A549 (cell line): ENCODE measurements around the gene APBA1. TPM values are rescaled to one million over a fixed set of nuclear protein-coding genes. Genes with fewer than 3 reads are reported as not detected.

Experiments used
- ATAC-seq, 2 experiments: fragments of 200-7000 bp in 1 of 2; fragments of >200 bp in 1 of 2; cut with Nextera tagmentation in 1 of 2; cut with Tn5 transposase in 1 of 2; 3 replicates each; pipeline versions ENCODE4 v1.8.0 to v1.9.1; 2018 to 2020; ENCODE audit warnings: mild to moderate bottlenecking in 1 of 2, moderate library complexity in 1 of 2
- CTCF ChIA-PET: fragments of 300-600 bp; sonication (Branson Sonifier 250); formaldehyde crosslinking; extraction: SDS; loops from one replicate; lab custom pipeline; 2021; ENCODE audit warnings: antibody characterized with exemption, inconsistent platforms; lab: Yijun Ruan, JAX
- POLR2A ChIA-PET: fragments of 350-600 bp; formaldehyde crosslinking; extraction: SDS; loops from one replicate; lab custom pipeline; 2021; ENCODE audit warnings: antibody characterized with exemption, inconsistent platforms; lab: Yijun Ruan, JAX
- DNase-seq, 2 experiments: peaks; one replicate each; pipeline versions ENCODE4 v3.0.0 to v3.0.0-alpha.2; 2011 to 2016; ENCODE audit warnings: low read depth in 1 of 2, low spot score in 1 of 2
- FAIRE-seq: peaks from 2 replicates; lab custom pipeline; 2011; peaks lifted over from hg19 to GRCh38; lab: Jason Lieb, UNC
- H3K27ac ChIP-seq, 2 experiments: fragments of >200 bp; sonication (Bioruptor Twin); formaldehyde crosslinking; 3 replicates each; pipeline ENCODE4 v1.5.1; 2016 to 2017
- H3K4me1 ChIP-seq: fragments of >200 bp; sonication (Bioruptor Twin); formaldehyde crosslinking; 3 replicates; pipeline ENCODE4 v1.6.1; 2016
- H3K4me2 ChIP-seq: fragments of >200 bp; sonication (Bioruptor Twin); formaldehyde crosslinking; 3 replicates; pipeline ENCODE4 v1.6.1; 2016
- H3K4me3 ChIP-seq: fragments of >200 bp; sonication (Bioruptor Twin); formaldehyde crosslinking; 3 replicates; pipeline ENCODE4 v1.5.1; 2016
- H3K9me3 ChIP-seq: fragments of >200 bp; sonication (Bioruptor Twin); formaldehyde crosslinking; 3 replicates; pipeline ENCODE4 v1.6.1; 2016
- BCL3 ChIP-seq: fragments of >200 bp; sonication (Bioruptor Twin); formaldehyde crosslinking; IDR thresholded peaks from 3 replicates; pipeline ENCODE4 v1.6.1; 2016
- BHLHE40 ChIP-seq: IDR thresholded peaks from 2 replicates; pipeline ENCODE4 v1.6.1; 2012; ENCODE audit warnings: low read depth, low read length, inconsistent platforms
- CBX2 ChIP-seq: fragments of 200-600 bp; sonication (generic); IDR thresholded peaks from 2 replicates; pipeline ENCODE4 v1.6.1; 2016; ENCODE audit warnings: low read depth, mild to moderate bottlenecking, borderline replicate concordance
- CBX8 ChIP-seq: fragments of 200-600 bp; sonication (generic); IDR thresholded peaks from 2 replicates; pipeline ENCODE4 v1.6.1; 2016
- CEBPB ChIP-seq, 2 experiments: fragments of >200 bp in 1 of 2; sonication (Bioruptor Twin) in 1 of 2; formaldehyde crosslinking in 1 of 2; IDR thresholded peaks; 2 replicates each; pipeline ENCODE4 v1.6.1; 2012 to 2016
- CHD2 ChIP-seq: fragments of 150-350 bp; IDR thresholded peaks from 2 replicates; pipeline ENCODE4 v1.6.1; 2014; ENCODE audit warnings: low read length; ENCODE audit not compliant: partially characterized antibody
- E2F6 ChIP-seq: IDR thresholded peaks from 2 replicates; pipeline ENCODE4 v1.6.1; 2012; ENCODE audit warnings: low read depth, borderline replicate concordance
- EHF ChIP-seq: fragments of 250-450 bp; sonication (Bioruptor Pico); IDR thresholded peaks from 2 replicates; pipeline ENCODE4 v1.5.0; 2020; ENCODE audit warnings: mild to moderate bottlenecking
- EHMT2 ChIP-seq: fragments of 200-600 bp; sonication (generic); IDR thresholded peaks from 2 replicates; pipeline ENCODE4 v1.6.1; 2016; ENCODE audit warnings: antibody characterized with exemption, low read depth, mild to moderate bottlenecking, moderate library complexity
- ELK1 ChIP-seq: fragments of 150-350 bp; IDR thresholded peaks from 2 replicates; pipeline ENCODE4 v1.6.1; 2014; ENCODE audit warnings: low read depth, mild to moderate bottlenecking, low read length
- ESRRA ChIP-seq: fragments of 150-350 bp; IDR thresholded peaks from 2 replicates; pipeline ENCODE4 v1.6.1; 2014; ENCODE audit warnings: mild to moderate bottlenecking, low read length, borderline replicate concordance
- FOSB ChIP-seq: fragments of 250-450 bp; sonication (Bioruptor Pico); IDR thresholded peaks from 2 replicates; pipeline ENCODE4 v1.5.0; 2020; ENCODE audit warnings: mild to moderate bottlenecking, moderate library complexity
- FOXS1 ChIP-seq: fragments of 250-450 bp; sonication (Bioruptor Pico); IDR thresholded peaks from 2 replicates; pipeline ENCODE4 v1.5.0; 2020; ENCODE audit warnings: mild to moderate bottlenecking, moderate library complexity
- HDAC2 ChIP-seq: fragments of 200-600 bp; sonication (generic); IDR thresholded peaks from 2 replicates; pipeline ENCODE4 v1.6.1; 2016
- HOXB13 ChIP-seq: fragments of 250-450 bp; sonication (Bioruptor Pico); IDR thresholded peaks from 2 replicates; pipeline ENCODE4 v1.5.0; 2020; ENCODE audit warnings: low read depth, mild to moderate bottlenecking, moderate library complexity
- JUNB ChIP-seq: fragments of >200 bp; sonication (Bioruptor Twin); formaldehyde crosslinking; IDR thresholded peaks from 2 replicates; pipeline ENCODE4 v1.6.1; 2016
- KDM1A ChIP-seq: fragments of 200-600 bp; sonication (generic); IDR thresholded peaks from 2 replicates; pipeline ENCODE4 v1.6.1; 2016; ENCODE audit warnings: low read depth, mild to moderate bottlenecking
- KDM5A ChIP-seq: fragments of 200-600 bp; sonication (generic); IDR thresholded peaks from 2 replicates; pipeline ENCODE4 v1.6.1; 2016; ENCODE audit warnings: antibody characterized with exemption, mild to moderate bottlenecking
- MAFK ChIP-seq: fragments of 450-650 bp; IDR thresholded peaks from 2 replicates; pipeline ENCODE4 v1.6.1; 2014; ENCODE audit not compliant: partially characterized antibody
- MAZ ChIP-seq: fragments of 150-350 bp; IDR thresholded peaks from 2 replicates; pipeline ENCODE4 v1.6.1; 2014; ENCODE audit warnings: antibody characterized with exemption, low read depth, low read length, borderline replicate concordance
- MYC ChIP-seq: IDR thresholded peaks from 2 replicates; pipeline ENCODE4 v1.6.1; 2012; ENCODE audit warnings: mild to moderate bottlenecking, inconsistent platforms, low read length, improper control_type of control experiment, borderline replicate concordance
- NFE2L2 ChIP-seq: fragments of 150-350 bp; conservative IDR thresholded peaks from 2 replicates; pipeline ENCODE4 v1.6.1; 2014; ENCODE audit warnings: low read length
- NPAS2 ChIP-seq: fragments of 250-450 bp; sonication (Bioruptor Pico); IDR thresholded peaks from 2 replicates; pipeline ENCODE4 v1.8.0; 2022; ENCODE audit warnings: mild to moderate bottlenecking, moderate library complexity, borderline replicate concordance
- NR3C1 ChIP-seq: fragments of >200 bp; sonication (Bioruptor Twin); formaldehyde crosslinking; IDR thresholded peaks from 3 replicates; pipeline ENCODE4 v1.6.1; 2017
- PHF8 ChIP-seq: fragments of 200-600 bp; sonication (generic); IDR thresholded peaks from 2 replicates; pipeline ENCODE4 v1.6.1; 2016; ENCODE audit warnings: low read depth, mild to moderate bottlenecking, antibody characterized with exemption, moderate library complexity, borderline replicate concordance
- POLR2AphosphoS2 ChIP-seq: conservative IDR thresholded peaks from 2 replicates; pipeline ENCODE4 v1.6.1; 2012; ENCODE audit warnings: low read length, improper control_type of control experiment, inconsistent platforms
- TFCP2L1 ChIP-seq: fragments of 250-450 bp; sonication (Bioruptor Pico); IDR thresholded peaks from 2 replicates; pipeline ENCODE4 v1.5.0; 2021; ENCODE audit warnings: mild to moderate bottlenecking
- TP53 ChIP-seq: fragments of 250-450 bp; sonication (Bioruptor Pico); IDR thresholded peaks from 2 replicates; pipeline ENCODE4 v1.5.0; 2021; ENCODE audit warnings: mild to moderate bottlenecking, moderate library complexity
- ZC3H11A ChIP-seq: fragments of 450-650 bp; IDR thresholded peaks from 2 replicates; pipeline ENCODE4 v1.6.1; 2014; ENCODE audit warnings: antibody characterized with exemption, mild to moderate bottlenecking
- ZNF302 ChIP-seq: fragments of 250-450 bp; sonication (Bioruptor Pico); IDR thresholded peaks from 2 replicates; pipeline ENCODE4 v1.9.0; 2021; ENCODE audit warnings: inconsistent platforms, mild to moderate bottlenecking, moderate library complexity
- ZSCAN20 ChIP-seq: fragments of 250-450 bp; sonication (Bioruptor Pico); IDR thresholded peaks from 2 replicates; pipeline ENCODE4 v1.8.0; 2022; ENCODE audit warnings: mild to moderate bottlenecking, moderate library complexity
- WGBS: methylation state at CpG from one replicate; pipeline ENCODE4 v1.1.6; 2017; ENCODE audit errors: missing lambda C conversion rate; 5-methylcytosine and 5-hydroxymethylcytosine counted together
- polyA plus RNA-seq, 4 experiments: library from polyadenylated mRNA; depleted of rRNA in 3 of 4; stranded (reverse); fragments of >200 nt; fragmentation: RNase III in 1 of 4; extraction: RNeasy Plus Mini Kit Qiagen cat#74134 plus additional on column Dnase treatment in 1 of 4; gene quantifications; 2 replicates in 3 of 4; 3 replicates in 1 of 4; pipeline ENCODE4 v1.2.3, GENCODE V29; 2011 to 2017

Gene APBA1
- polyA plus RNA-seq, 2 of the 4 experiments (the other 2 are of a cell fraction) = 0.22 to 1.6 TPM

GRCh38 chr9:69585571-69585970 is 86.6 kb downstream of the APBA1 start:
- no peak for FAIRE-seq
- ATAC-seq = no peak
- Histone ChIP-seq H3K4me3 (no peak overlapping the region), H3K27ac (no peak overlapping the region), H3K4me1 (no peaks in the 10 kb centered on the region), H3K4me2 (no peak overlapping the region), H3K9me3 (no peaks in the 10 kb centered on the region)
- TF ChIP-seq NR3C1 = no peak
- no peak for TF ChIP-seq MAFK
- no peak for TF ChIP-seq MAZ
- no peak for TF ChIP-seq FOSB (CRISPR knock-in tag)
- no peak for TF ChIP-seq HDAC2
- no peak for DNase-seq
- WGBS = 6% methylated on average over 2 of the region's 2 CpGs
- CTCF ChIA-PET = no interaction called here
- POLR2A ChIA-PET = no interaction called here

DNA sequence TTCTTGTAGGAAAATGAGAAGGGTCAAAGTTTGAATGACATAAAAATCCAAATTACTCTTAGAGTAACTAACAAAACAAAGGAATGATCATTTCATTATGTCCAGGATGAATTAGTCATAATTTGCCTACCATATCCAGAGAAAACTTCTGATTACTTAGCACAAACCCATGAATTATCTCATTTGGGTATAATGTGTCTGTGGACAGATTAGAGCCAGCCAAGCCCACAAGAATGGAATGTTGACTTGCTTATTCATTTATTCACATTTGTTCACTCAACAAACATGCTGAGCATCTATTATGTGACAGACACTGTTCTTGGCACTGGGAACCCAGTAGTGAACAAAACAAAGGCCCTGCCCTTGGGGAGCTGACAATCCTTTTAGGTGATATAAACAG is 87.4 kb downstream of the APBA1 start:
- DNase-seq (no peak), ATAC-seq (no peak), FAIRE-seq (no peak)
- TF ChIP-seq BHLHE40 = no peak
- TF ChIP-seq ESRRA = no peak
- no peak for TF ChIP-seq MYC
- TF ChIP-seq ELK1 = no peak
- TF ChIP-seq NR3C1 = no peak
- TF ChIP-seq CBX2 = no peak
- no peak for TF ChIP-seq ZSCAN20 (CRISPR knock-in tag)
- TF ChIP-seq EHMT2 = no peak
- TF ChIP-seq KDM5A = no peak
- TF ChIP-seq HDAC2 = no peak
- no peak for TF ChIP-seq CEBPB (IDR thresholded peaks at IDR 0.05)
- TF ChIP-seq TFCP2L1 = no peak
- TF ChIP-seq BCL3 = no peak
- no peak for TF ChIP-seq JUNB
- TF ChIP-seq TP53 = no peak
- TF ChIP-seq NFE2L2 = no peak
- no peak for TF ChIP-seq POLR2AphosphoS2
- TF ChIP-seq NPAS2 (CRISPR knock-in tag) = no peak
- no peak for TF ChIP-seq PHF8
- H3K4me2 ChIP-seq = no peak overlapping the region
- no peaks in the 10 kb centered on the region for H3K9me3 ChIP-seq
- H3K4me1 ChIP-seq = no peaks in the 10 kb centered on the region
- ChIA-PET CTCF (no interaction called here), POLR2A (no interaction called here)
- H3K4me3 ChIP-seq = no peak overlapping the region
- H3K27ac ChIP-seq = no peak overlapping the region

DNA sequence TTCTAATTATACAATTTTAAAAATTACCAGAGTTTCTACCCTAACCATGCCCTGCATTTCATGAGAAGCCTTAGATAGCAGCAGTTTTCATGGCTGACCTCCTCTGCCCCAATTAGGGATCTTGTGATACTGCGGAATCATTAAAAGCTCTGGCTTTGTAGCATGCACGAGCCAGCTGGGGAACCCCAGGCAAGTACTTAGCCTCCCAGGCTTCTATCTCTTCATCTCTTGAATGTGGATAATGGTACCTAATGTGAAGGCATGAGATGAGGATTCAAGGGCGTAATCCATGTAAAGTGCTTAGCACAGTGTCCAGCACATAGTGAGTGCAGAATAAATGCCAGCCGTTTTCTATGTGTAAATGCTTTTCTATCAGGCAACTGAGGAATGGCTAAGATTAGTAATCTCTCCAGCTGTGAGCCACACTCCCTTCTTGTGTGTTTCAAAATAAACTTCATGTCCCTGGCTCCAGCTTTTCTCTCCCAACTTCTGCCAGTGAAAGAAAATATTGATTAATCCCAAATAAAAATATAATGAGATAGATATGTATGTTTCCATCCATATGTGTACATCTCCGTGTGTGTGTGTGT is 88.4 kb downstream of the APBA1 start:
- 26% methylated on average over 5 of the region's 5 CpGs for WGBS
- FAIRE-seq (no peak), ATAC-seq (no peak)
- Histone ChIP-seq H3K4me2 (no peak overlapping the region), H3K4me1 (no peaks in the 10 kb centered on the region)
- CTCF ChIA-PET = no interaction called here
- TF ChIP-seq MYC (no peak), JUNB (no peak), EHF (CRISPR knock-in tag) (no peak), CBX8 (no peak), HDAC2 (no peak), HOXB13 (CRISPR knock-in tag) (no peak), ZNF302 (CRISPR knock-in tag) (no peak), NR3C1 (no peak), MAFK (no peak), FOXS1 (CRISPR knock-in tag) (no peak), E2F6 (no peak), FOSB (CRISPR knock-in tag) (no peak), ZC3H11A (no peak), CHD2 (no peak), TP53 (no peak), KDM1A (no peak), ZSCAN20 (CRISPR knock-in tag) (no peak), CBX2 (no peak)
- TF ChIP-seq, all 56 proteins: peak for 0
- POLR2A ChIA-PET = no interaction called here
- Histone ChIP-seq H3K27ac (no peak overlapping the region), H3K9me3 (no peaks in the 10 kb centered on the region), H3K4me3 (no peak overlapping the region)
- no peak for DNase-seq
